Glutamatergic neuron (in vitro differentiated cells): Measurements from ENCODE around the gene PRKAG2. TPM values are rescaled to one million over a fixed set of nuclear protein-coding genes. Genes with fewer than 3 reads are reported as not detected.

Experiments
- DNase-seq: peaks from one replicate; pipeline ENCODE4 v3.0.0; 2022
- H3K27ac Mint-ChIP-seq: one replicate; pipeline ENCODE4 v1.8.0; 2020; ENCODE audit warnings: mild to moderate bottlenecking, mixed read lengths, inconsistent platforms; ENCODE audit not compliant: unreplicated experiment
- H3K27me3 Mint-ChIP-seq: one replicate; pipeline ENCODE4 v1.8.0; 2020; ENCODE audit warnings: mild to moderate bottlenecking, moderate library complexity, mixed read lengths, inconsistent platforms; ENCODE audit not compliant: unreplicated experiment
- H3K36me3 Mint-ChIP-seq: one replicate; pipeline ENCODE4 v1.8.0; 2020; ENCODE audit warnings: mild to moderate bottlenecking, mixed read lengths, inconsistent platforms; ENCODE audit not compliant: unreplicated experiment
- H3K4me1 Mint-ChIP-seq: one replicate; pipeline ENCODE4 v1.8.0; 2020; ENCODE audit warnings: mild to moderate bottlenecking, low read depth, mixed read lengths, inconsistent platforms; ENCODE audit not compliant: unreplicated experiment
- H3K4me3 Mint-ChIP-seq: one replicate; pipeline ENCODE4 v1.8.0; 2020; ENCODE audit warnings: mild to moderate bottlenecking, mixed read lengths, inconsistent platforms; ENCODE audit not compliant: unreplicated experiment
- H3K9me3 Mint-ChIP-seq: one replicate; pipeline ENCODE4 v1.8.0; 2020; ENCODE audit warnings: mild to moderate bottlenecking, moderate library complexity, mixed read lengths, inconsistent platforms; ENCODE audit not compliant: unreplicated experiment
- CTCF ChIP-seq: fragments of 200-600 bp; sonication (generic); IDR thresholded peaks from one replicate; pipeline ENCODE4 v1.5.0; 2021; ENCODE audit not compliant: partially characterized antibody, unreplicated experiment
- total RNA-seq: library from RNA; stranded (reverse); fragmentation: NEBNext Ultra II Directional; extraction: Animal tissue kit (Norgen Biotek cat#: 25700); gene quantifications from one replicate; pipeline ENCODE4 v1.2.1, GENCODE V29; 2021; ENCODE audit not compliant: unreplicated experiment

The PRKAG2 gene
- total RNA-seq, 1 donor from 2014 or later = 24.7 TPM

DNA sequence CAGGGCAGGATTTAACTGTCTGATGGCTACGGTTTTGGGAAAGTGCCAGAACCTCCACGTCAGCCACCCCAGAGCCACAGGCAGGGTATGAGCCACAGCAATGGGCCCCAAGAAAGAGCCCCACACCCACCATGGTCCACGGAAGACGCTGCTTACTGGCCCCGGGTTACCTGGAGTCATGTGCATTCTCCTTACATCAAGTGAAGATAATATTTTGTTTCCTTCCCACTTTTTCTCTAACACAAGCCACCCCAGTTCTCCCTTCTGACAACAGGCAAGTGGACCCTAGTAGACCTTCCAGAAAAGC lies 67.1 kb downstream of the PRKAG2 start:
- no peak for DNase-seq
- no peak for TF ChIP-seq CTCF
- Mint-ChIP-seq H3K4me1 (peaks cover 53% of the 10 kb centered on the region), H3K27ac (peak overlapping the region; percentile 36), H3K27me3 (peaks cover 18% of the 10 kb centered on the region), H3K9me3 (peaks cover 19% of the 10 kb centered on the region), H3K4me3 (peak overlapping the region; percentile 48), H3K36me3 (no peaks in the 10 kb centered on the region)

- peak overlapping the region; percentile 89 for H3K27ac Mint-ChIP-seq
- peaks cover 19% of the 10 kb centered on the region for H3K9me3 Mint-ChIP-seq
- no peak for DNase-seq
- peak overlapping the region; percentile 67 for H3K4me3 Mint-ChIP-seq
- TF ChIP-seq CTCF = no peak
- H3K36me3 Mint-ChIP-seq = no peaks in the 10 kb centered on the region
- H3K27me3 Mint-ChIP-seq = peaks cover 22% of the 10 kb centered on the region
- peaks cover 53% of the 10 kb centered on the region for H3K4me1 Mint-ChIP-seq
Measured at GRCh38 chr7:151809146-151809863, 67.6 kb downstream of the PRKAG2 start.

- Mint-ChIP-seq H3K4me3 (peak overlapping the region; percentile 34), H3K27ac (peak overlapping the region; percentile 89), H3K4me1 (peaks cover 49% of the 10 kb centered on the region), H3K27me3 (peaks cover 18% of the 10 kb centered on the region), H3K36me3 (no peaks in the 10 kb centered on the region), H3K9me3 (peaks cover 15% of the 10 kb centered on the region)
- peak; percentile 77 for DNase-seq
- TF ChIP-seq CTCF = no peak
Measured at GRCh38 chr7:151808400-151809145, 68.3 kb downstream of the PRKAG2 start.

DNA sequence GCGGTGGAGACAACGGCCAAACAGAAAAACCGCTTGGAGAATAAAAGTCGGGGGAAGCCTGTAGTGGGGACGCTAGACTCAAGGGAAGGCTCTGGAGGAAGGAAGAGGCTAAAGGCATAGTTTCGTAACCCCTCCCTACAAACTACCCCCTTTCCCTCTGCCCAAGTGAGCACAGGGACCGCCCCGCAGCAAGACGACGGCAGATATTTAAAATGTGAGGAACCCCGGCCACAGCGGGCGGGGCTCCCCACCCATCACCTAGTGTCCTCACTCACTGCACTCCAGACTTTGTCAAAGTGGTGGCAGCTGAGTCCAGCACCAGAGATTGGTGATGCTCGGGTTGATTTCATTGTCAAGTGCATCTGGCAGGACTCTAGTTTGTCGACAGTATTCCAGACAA lies 69.1 kb downstream of the PRKAG2 start:
- no peak for TF ChIP-seq CTCF
- peaks cover 15% of the 10 kb centered on the region for H3K27me3 Mint-ChIP-seq

More for the DNA sequence above, 69.1 kb downstream of the PRKAG2 start:
- Mint-ChIP-seq H3K36me3 (no peaks in the 10 kb centered on the region), H3K27ac (peak overlapping the region; percentile 89), H3K9me3 (peaks cover 15% of the 10 kb centered on the region), H3K4me1 (peaks cover 42% of the 10 kb centered on the region), H3K4me3 (peak overlapping the region; percentile 43)
- no peak for DNase-seq
